Heart left ventricle (tissue), 13 donors: ENCODE results near the gene ANXA5.

ENCODE experiments used
- CTCF ChIP-seq, 12 donors: fragments of 200-600 bp; sonication (generic) in 4 of 12; IDR thresholded peaks; one replicate each; pipeline versions ENCODE4 v1.5.0 to v1.8.0; 2018 to 2022; ENCODE audit warnings: antibody characterized with exemption in 12 of 12, mild to moderate bottlenecking in 5 of 12
- POLR2A ChIP-seq, 2 donors: fragments of 450-650 bp; IDR thresholded peaks; one replicate each; pipeline ENCODE4 v1.6.1; 2017; ENCODE audit warnings: antibody characterized with exemption in 2 of 2, mild to moderate bottlenecking in 2 of 2, moderate library complexity in 2 of 2
- donor health status: ischemic (EF 13 %, LVEDD 7.1; RV severe dilation, severe dysfunction).
- donor health status: DM: no; HTN: yes; CAD: no.
- donor health status: DM: no; HTN: no; CAD: no.
- donor health status: ischemic (EF 25% LVEDD 6.9; RV normal size, moderate dysfunction).
- donor health status: ischemic (EF 25% LVEDD 5.7; RV mildly dilated, moderate dysfunction).
- donor health status: ischemic (EF 35%, LVEDD 5.7; RV mildly dilated, moderate dysfunction).
- donor health status: nonischemic (EF 11% LVEDD 7.7; RV severe dilation, severe dysfunction).
- donor health status: DM: yes; HTN: yes; CAD: no.
- donor health status: PGD.
- donor health status: ischemic (EF 29% LVEDD 5.4; RV normal size, mild dysfunction).
- donor health status: nonischemic (EF 23%, LVEDD 6.1; RV moderate dilation, normal function).

GRCh38 chr4:121726642-121727268, 30.0 kb upstream of the ANXA5 start:
- peak; percentile 60 to 79 (median 71) for TF ChIP-seq CTCF (IDR thresholded peaks at IDR 0.05)
- TF ChIP-seq POLR2A (IDR thresholded peaks at IDR 0.05), result no peak
